ENCODE results near the gene CTIF.

DNA sequence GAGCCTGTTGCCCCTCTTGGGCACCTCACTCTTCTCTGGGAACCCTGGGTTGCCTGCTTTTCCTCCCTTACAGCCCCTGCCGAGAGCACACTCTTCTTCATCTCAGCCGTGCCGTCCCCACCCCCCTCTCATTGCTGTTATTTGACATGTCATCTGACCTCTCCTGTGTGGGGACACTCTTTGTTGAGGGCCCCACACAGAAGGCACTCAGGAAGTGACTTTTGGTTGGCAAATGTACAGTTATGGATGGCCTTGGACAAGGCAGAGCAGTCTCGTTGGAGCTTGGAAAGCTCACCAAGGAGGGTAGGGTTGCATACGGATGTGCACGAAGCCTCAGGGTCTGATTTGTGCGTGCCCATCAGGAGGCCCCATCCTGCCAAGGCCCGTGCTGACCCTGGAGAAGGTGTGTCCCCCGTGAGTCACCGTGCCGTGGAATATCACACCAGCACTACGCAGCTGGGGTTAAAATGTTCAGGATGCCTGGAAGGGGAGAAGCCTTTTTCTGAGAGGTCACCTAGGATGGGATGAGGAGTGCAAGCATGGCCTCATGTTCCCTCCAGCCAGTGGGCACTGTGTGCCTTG is 93.9 kb downstream of the CTIF start:
- no peak for TF ChIP-seq CTCF (IDR thresholded peaks at IDR 0.05)
- TF ChIP-seq POLR2A (IDR thresholded peaks at IDR 0.05) = no peak

Measured in heart left ventricle (tissue), 13 donors.